GM18907 (cell line): Measurements from ENCODE around the gene CCNYL1.
"Not testable (repeated sequence)": the region's sequence is repeated elsewhere in the genome, so short reads cannot be mapped to it uniquely, and the experiment has no call there.

Experiments used
- ATAC-seq: cut with Tn5 transposase; IDR thresholded peaks from one replicate; pipeline ENCODE4 v1.9.1; 2021; ENCODE audit warnings: mild to moderate bottlenecking, moderate library complexity; ENCODE audit not compliant: unreplicated experiment

CCNYL1 gene

GRCh38 chr2:207710814-207711740 is at the start of gene CCNYL1:
Gene CCNYL1 (plus strand): TSS chr2:207711640. CDS start chr2:207711897, 257 bp downstream.
- ATAC-seq, result peak; percentile 98

DNA sequence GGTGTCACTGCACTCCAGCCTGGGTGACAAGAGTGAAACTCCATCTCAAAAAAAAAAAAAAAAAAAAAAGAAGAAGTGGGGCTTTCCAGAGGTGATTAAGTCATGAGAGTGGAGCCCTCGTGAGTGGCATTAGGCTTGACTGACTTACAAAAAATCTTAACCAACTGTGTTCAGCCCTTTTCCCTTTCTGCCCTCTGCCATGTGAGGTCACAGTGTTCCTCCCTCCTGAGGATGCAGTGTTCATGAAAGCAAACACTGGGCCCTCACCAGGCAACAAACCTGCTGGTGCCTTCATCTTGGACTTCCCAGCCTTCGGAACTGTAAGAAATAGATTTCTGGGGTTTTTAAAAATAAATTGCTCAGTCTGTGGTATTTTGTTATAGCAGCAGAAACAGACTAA is 49.2 kb upstream of the CCNYL1 start:
- peak; percentile 94 for ATAC-seq

GRCh38 chr2:207663870-207664545 is 47.4 kb upstream of the CCNYL1 start:
- ATAC-seq, result no peak

DNA sequence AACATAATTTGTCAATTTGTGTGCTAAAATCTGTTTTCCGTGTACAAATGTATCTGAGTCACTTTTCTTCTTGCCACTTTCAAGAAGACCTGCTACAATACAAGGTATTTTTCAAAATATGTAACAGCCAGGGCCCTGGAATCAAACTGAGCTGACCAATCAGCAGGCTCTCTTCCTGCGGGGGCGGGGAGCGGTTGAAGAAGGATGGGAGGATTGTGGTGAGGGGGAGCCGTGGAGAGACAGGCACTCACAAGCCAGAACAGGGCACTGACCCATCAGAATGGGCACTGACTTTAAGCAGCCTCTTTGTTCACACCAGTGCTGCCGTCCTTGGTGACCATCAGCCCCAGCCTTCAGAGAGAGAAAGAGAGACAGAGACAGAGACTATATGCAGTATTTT is 40.6 kb upstream of the CCNYL1 start:
- no peak for ATAC-seq

- ATAC-seq, result no peak
Measured at GRCh38 chr2:207673431-207673830, 38.0 kb upstream of the CCNYL1 start.

DNA sequence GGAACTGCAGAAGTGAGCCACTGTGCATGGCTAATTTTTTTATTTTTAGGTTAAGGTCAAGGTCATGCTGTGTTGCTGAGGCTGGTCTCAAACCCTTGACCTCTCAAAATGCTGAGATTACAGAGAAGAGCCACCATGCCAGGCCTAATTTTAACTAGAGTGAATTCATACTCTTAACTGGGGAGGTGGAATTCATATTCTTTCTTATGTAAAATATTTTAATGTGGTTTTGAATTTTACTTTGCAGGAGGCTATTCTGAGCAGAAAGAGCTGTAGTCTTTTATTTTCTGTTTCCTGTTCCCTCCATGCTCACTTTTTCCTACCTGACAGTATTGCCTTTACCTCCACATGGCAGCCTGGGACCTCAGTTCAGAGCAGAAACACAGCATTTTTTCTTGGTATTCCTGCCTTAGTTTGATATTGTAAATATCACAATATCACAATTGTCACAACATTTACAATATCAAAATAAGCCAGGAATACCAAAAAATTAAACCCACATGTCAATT is 37.1 kb upstream of the CCNYL1 start:
- ATAC-seq, result no peak

- no peak for ATAC-seq
Measured at GRCh38 chr2:207674826-207675225, 36.6 kb upstream of the CCNYL1 start.

GRCh38 chr2:207676827-207677354 is 34.5 kb upstream of the CCNYL1 start:
- ATAC-seq, result no peak

DNA sequence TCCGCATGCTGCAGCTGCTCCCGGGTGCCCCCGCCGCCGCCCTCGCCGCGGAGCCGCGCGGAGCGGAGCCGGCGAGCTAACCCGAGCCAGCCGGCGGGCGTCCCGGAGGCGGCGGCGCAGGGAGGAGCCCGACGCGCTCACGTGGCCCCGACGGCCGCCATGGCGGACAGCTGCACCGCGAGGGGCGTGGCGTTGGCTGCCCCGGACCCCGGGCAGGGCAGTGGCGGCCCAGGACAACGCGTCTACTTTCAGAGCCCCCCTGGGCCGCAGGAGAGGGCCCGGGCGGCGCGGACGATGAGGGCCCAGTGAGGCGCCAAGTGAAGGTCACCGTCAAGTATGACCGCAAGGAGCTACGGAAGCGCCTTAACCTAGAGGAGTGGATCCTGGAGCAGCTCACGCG is 30.0 kb upstream of the CCNYL1 start:
- ATAC-seq, result no peak

GRCh38 chr2:207682557-207682956 is 28.9 kb upstream of the CCNYL1 start:
- no peak for ATAC-seq

GRCh38 chr2:207683438-207683837 is 28.0 kb upstream of the CCNYL1 start:
- ATAC-seq, result no peak

- ATAC-seq, result no peak
Measured at GRCh38 chr2:207683879-207684627, 27.4 kb upstream of the CCNYL1 start.

GRCh38 chr2:207686812-207687211 is 24.6 kb upstream of the CCNYL1 start:
- ATAC-seq, result no peak

- no peak for ATAC-seq
Measured at GRCh38 chr2:207688597-207688996, 22.8 kb upstream of the CCNYL1 start.

DNA sequence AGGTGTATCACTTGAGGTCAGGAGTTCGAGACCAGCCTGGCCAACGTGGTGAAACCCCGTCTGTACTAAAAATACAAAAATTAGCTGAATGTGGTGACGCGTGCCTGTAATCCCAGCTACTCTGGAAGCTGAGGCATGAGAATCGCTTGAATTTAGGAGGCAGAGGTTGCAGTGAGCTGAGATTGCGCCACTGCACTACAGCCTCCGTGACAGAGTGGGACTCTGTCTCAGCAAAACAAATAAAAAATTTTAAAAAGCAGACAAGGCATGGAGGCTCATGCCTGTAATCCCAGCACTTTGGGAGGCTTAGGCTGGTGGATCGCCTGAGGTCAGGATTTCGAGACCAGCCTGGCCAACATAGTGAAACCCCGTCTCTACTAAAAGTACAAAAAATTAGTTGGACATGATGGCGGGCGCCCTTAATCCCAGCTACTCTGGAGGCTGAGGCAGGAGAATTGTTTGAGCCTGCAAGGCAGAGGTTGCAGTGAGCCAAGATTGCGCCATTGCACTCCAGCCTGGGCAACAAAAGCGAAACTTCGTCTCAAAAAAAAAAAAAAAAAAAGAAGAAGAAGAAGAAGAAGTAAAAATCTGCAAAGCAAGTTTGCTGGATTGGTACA is 20.5 kb upstream of the CCNYL1 start:
- not testable (repeated sequence) for ATAC-seq

DNA sequence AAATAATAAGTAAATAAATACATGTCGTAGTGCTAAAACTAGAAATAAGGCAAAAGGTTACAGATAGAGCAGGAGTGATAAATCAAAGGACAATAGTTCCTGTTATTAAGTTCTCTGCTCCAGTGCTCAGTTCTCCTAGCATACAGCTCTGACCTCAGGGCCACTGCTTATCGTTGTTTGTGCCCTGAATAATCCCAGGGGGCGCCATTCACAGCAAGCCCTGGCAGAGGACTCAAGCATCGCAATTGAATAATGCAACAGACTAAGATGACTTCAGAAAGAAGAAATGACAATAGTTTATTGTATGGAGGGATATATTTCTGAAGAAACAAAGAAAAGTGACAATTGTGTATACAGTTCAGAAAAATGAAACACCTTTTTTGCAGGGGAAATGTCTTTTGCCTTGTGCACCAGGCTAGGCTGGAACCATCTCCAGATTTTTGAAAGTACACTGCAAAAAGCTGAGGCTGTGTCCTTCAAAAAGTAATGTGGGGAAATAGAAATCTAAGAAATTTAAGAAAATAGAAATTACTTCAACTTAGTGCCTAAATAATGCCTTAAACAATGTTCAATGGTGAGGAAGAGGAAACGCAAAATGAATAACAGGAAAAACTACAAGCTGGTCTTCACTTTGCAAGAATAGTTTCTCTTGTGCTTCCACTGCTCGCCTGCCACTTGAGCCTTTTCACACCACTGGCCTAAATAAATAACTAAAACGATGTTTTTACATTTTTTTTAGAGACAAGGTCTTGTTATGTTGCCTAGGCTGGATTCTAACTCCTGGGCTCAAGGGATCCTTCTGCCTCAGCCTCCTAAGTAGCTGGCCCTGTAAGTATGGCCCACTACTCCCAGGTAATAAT is 19.0 kb upstream of the CCNYL1 start:
- no peak for ATAC-seq

DNA sequence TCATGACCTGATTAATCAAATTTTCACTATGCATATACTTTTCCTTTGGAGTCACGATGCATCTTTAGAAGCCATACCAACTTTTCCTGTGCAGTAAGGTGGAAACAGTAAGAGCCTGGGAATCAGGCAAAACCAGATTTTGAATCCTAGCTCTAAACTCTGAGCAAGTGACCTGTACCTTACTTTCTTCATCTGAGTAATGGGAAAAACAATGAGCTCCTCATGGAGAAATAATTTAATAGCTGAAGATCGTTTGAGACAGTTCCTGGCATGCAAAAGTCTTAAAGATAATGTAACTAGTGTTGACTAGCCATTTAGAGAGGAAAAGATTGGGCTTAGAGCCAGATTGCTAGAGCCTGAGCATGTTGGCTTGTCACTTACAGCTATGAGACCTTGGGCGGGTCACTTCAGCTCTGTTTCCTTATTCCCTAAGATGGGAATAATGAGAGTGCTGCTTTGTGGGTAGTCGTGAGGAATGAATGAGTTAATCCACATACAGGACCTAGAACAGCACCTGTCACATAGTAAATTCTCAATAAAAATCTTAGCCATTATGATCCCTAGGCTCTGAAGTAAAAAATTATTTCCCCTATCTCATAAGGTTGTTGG is 17.7 kb upstream of the CCNYL1 start:
- ATAC-seq, result no peak

- no peak for ATAC-seq
Measured at GRCh38 chr2:207694811-207695281, 16.6 kb upstream of the CCNYL1 start.

- ATAC-seq, result no peak
Measured at GRCh38 chr2:207695293-207695692, 16.1 kb upstream of the CCNYL1 start.
